HCT116 (cell line): ENCODE data around the gene SLC25A45. TPM values are rescaled to one million over a fixed set of nuclear protein-coding genes. Genes with fewer than 3 reads are reported as not detected.

ENCODE experiments used
- ATAC-seq: fragments of 200-7000 bp; cut with Tn5 transposase; 2 replicates; pipeline ENCODE4 v1.9.1; 2020; ENCODE audit warnings: mild to moderate bottlenecking, moderate library complexity
- BruUV-seq: library from RNA; stranded (reverse); fragments of 400-500 nt; replicated peaks from 2 replicates; lab custom pipeline; 2021; lab: Mats Ljungman, UMichigan
- CTCF ChIA-PET: fragments of 300-600 bp; sonication (Branson Sonifier 250); formaldehyde crosslinking; loops from one replicate; lab custom pipeline; 2021; ENCODE audit warnings: antibody characterized with exemption; lab: Charles Lee
- POLR2A ChIA-PET: fragments of 300-600, 350-600 bp; sonication (Branson Sonifier 250); formaldehyde crosslinking; loops from one replicate; lab custom pipeline; 2021; ENCODE audit warnings: antibody characterized with exemption; lab: Charles Lee
- RAD21 ChIA-PET, 2 experiments: fragments of 300-600 bp; sonication (Branson Sonifier 250); formaldehyde crosslinking; loops; one replicate each; lab custom pipeline; 2023; ENCODE audit warnings: low total read pairs in 2 of 2; ENCODE audit not compliant: uncharacterized antibody in 2 of 2, unreplicated experiment in 2 of 2, low non-redundant PET in 1 of 2; lab: Charles Lee
- DNase-seq: peaks from one replicate; pipeline ENCODE4 v3.0.0-alpha.2; 2010; ENCODE audit warnings: low read depth, low spot score
- H2AFZ ChIP-seq: fragments of 200-600 bp; shearing (Covaris generic), sonication (generic); 2 replicates; pipeline ENCODE4 v1.6.1; 2017; ENCODE audit warnings: low read depth, mixed run types, mixed read lengths, antibody characterized with exemption, low read length; ENCODE audit not compliant: poor library complexity, severe bottlenecking
- H3K27ac ChIP-seq: 2 replicates; pipeline ENCODE4 v1.5.1; 2012; ENCODE audit warnings: low read depth, low read length
- H3K27me3 ChIP-seq: fragments of 200-600 bp; sonication (generic); 2 replicates; pipeline ENCODE4 v1.6.1; 2016; ENCODE audit warnings: mixed run types, low read length, mixed read lengths; ENCODE audit not compliant: insufficient read depth
- H3K36me3 ChIP-seq, 2 experiments: fragments of 200-500 bp in 1 of 2; fragments of 200-600 bp in 1 of 2; sonication (Bioruptor generic) in 1 of 2; sonication (generic) in 1 of 2; 2 replicates each; pipeline versions ENCODE4 v1.5.1 to v1.6.1; 2014 to 2016; ENCODE audit warnings: low read length in 2 of 2, inconsistent platforms in 1 of 2, mixed read lengths in 1 of 2, mixed run types in 1 of 2; ENCODE audit not compliant: insufficient read depth in 2 of 2, control insufficient read depth in 1 of 2
- H3K4me1 ChIP-seq, 2 experiments: fragments of 200-600 bp in 1 of 2; sonication (generic) in 1 of 2; 2 replicates each; pipeline versions ENCODE4 v1.5.1 to v1.6.1; 2012 to 2017; ENCODE audit warnings: low read length in 2 of 2, inconsistent platforms in 1 of 2, mild to moderate bottlenecking in 1 of 2, mixed read lengths in 1 of 2, mixed run types in 1 of 2, moderate library complexity in 1 of 2; ENCODE audit not compliant: insufficient read depth in 2 of 2, control insufficient read depth in 1 of 2
- H3K4me2 ChIP-seq: fragments of 200-600 bp; sonication (generic); 2 replicates; pipeline ENCODE4 v1.6.1; 2017; ENCODE audit warnings: mixed run types, low read length, mixed read lengths
- H3K4me3 ChIP-seq, 2 experiments: fragments of 200-600 bp in 1 of 2; sonication (generic) in 1 of 2; replicated peaks in 1 of 2; 2 replicates each; pipeline ENCODE4 v1.5.1; 2011 to 2016; ENCODE audit warnings: low read length in 2 of 2, control low read depth in 1 of 2, low read depth in 1 of 2, mild to moderate bottlenecking in 1 of 2, mixed read lengths in 1 of 2, mixed run types in 1 of 2
- H3K79me2 ChIP-seq: fragments of 200-600 bp; sonication (generic); 2 replicates; pipeline ENCODE4 v1.6.1; 2017; ENCODE audit warnings: mild to moderate bottlenecking, mixed run types, low read length, moderate library complexity, mixed read lengths; ENCODE audit not compliant: insufficient read depth
- H3K9ac ChIP-seq: fragments of 200-600 bp; sonication (generic); 2 replicates; pipeline ENCODE4 v1.6.1; 2016; ENCODE audit warnings: low read length, mixed read lengths
- H3K9me2 ChIP-seq: fragments of 200-600 bp; sonication (generic), shearing (Covaris generic); 2 replicates; pipeline ENCODE4 v1.6.1; 2017; ENCODE audit warnings: mixed run types, mild to moderate bottlenecking, moderate library complexity; ENCODE audit not compliant: insufficient read depth
- H3K9me3 ChIP-seq, 2 experiments: fragments of 200-500 bp in 1 of 2; fragments of 200-600 bp in 1 of 2; sonication (Bioruptor generic) in 1 of 2; sonication (generic) in 1 of 2; 2 replicates each; pipeline ENCODE4 v1.6.1; 2014 to 2017; ENCODE audit warnings: low read length in 2 of 2, mixed read lengths in 2 of 2, inconsistent platforms in 1 of 2, low read depth in 1 of 2, mild to moderate bottlenecking in 1 of 2, mixed run types in 1 of 2, moderate library complexity in 1 of 2; ENCODE audit not compliant: control insufficient read depth in 1 of 2, insufficient read depth in 1 of 2
- H4K20me1 ChIP-seq: fragments of 200-600 bp; sonication (generic), shearing (Covaris generic); 2 replicates; pipeline ENCODE4 v1.6.1; 2017; ENCODE audit warnings: mixed run types, mild to moderate bottlenecking, moderate library complexity; ENCODE audit not compliant: insufficient read depth
- CEBPB ChIP-seq: IDR thresholded peaks from 2 replicates; pipeline ENCODE4 v1.6.1; 2012; ENCODE audit warnings: low read depth
- EZH2 ChIP-seq: fragments of 200-600 bp; sonication (generic); IDR thresholded peaks from 2 replicates; pipeline ENCODE4 v1.6.1; 2017; ENCODE audit warnings: antibody characterized with exemption, mixed run types
- EZH2phosphoT487 ChIP-seq: fragments of 200-600 bp; IDR thresholded peaks from 2 replicates; pipeline ENCODE4 v1.6.1; 2018; ENCODE audit warnings: antibody characterized with exemption, borderline replicate concordance
- FOSL1 ChIP-seq: IDR thresholded peaks from 2 replicates; pipeline ENCODE4 v1.6.1; 2012; ENCODE audit warnings: low read depth
- JUND ChIP-seq: IDR thresholded peaks from 2 replicates; pipeline ENCODE4 v1.6.1; 2012
- POLR2A ChIP-seq: IDR thresholded peaks from 2 replicates; pipeline ENCODE4 v1.7.0; 2011; ENCODE audit warnings: borderline replicate concordance; ENCODE audit not compliant: insufficient read depth, insufficient read length; ENCODE audit errors: extremely low read depth
- POLR2AphosphoS5 ChIP-seq: IDR thresholded peaks from 2 replicates; pipeline ENCODE4 v1.6.1; 2011; ENCODE audit warnings: mild to moderate bottlenecking, low read depth, low read length, moderate library complexity
- RAD21 ChIP-seq: IDR thresholded peaks from 2 replicates; pipeline ENCODE4 v1.6.1; 2012; ENCODE audit warnings: low read depth, mild to moderate bottlenecking
- TCF7L2 ChIP-seq: IDR thresholded peaks from 2 replicates; pipeline ENCODE4 v1.7.0; 2011; ENCODE audit warnings: borderline replicate concordance, inconsistent platforms; ENCODE audit not compliant: insufficient read depth, insufficient read length; ENCODE audit errors: extremely low read depth
- ZNF274 ChIP-seq: fragments of 200-500 bp; sonication (Bioruptor generic); IDR thresholded peaks from 2 replicates; pipeline ENCODE4 v1.6.1; 2014; ENCODE audit warnings: mild to moderate bottlenecking, low read depth, low read length, inconsistent platforms
- intact Hi-C: fragments of 100-400 bp; cut with micrococcal nuclease; formaldehyde crosslinking; loops from 2 replicates; pipeline ENCODE4 v1.10.0; 2022
- total RNA-seq: library from RNA; stranded (reverse); gene quantifications from one replicate; pipeline ENCODE4 v1.2.1, GENCODE V29; 2021; ENCODE audit not compliant: unreplicated experiment
- TF ChIP-seq, protein P1 (sequence below): IDR thresholded peaks from 2 replicates; pipeline ENCODE4 v1.6.1; 2012; ENCODE audit warnings: low read depth
- TF ChIP-seq, protein P2 (sequence below), 3 experiments: fragments of 200-600 bp in 1 of 3; sonication (generic) in 1 of 3; IDR thresholded peaks in 2 of 3; conservative IDR thresholded peaks in 1 of 3; 2 replicates each; pipeline ENCODE4 v1.5.1; 2012 to 2017; ENCODE audit warnings: low read depth in 2 of 3, low read length in 2 of 3, antibody characterized with exemption in 1 of 3, borderline replicate concordance in 1 of 3, control low read depth in 1 of 3, mild to moderate bottlenecking in 1 of 3, mixed read lengths in 1 of 3, mixed run types in 1 of 3, moderate library complexity in 1 of 3; ENCODE audit not compliant: insufficient read depth in 1 of 3

Gene SLC25A45
- total RNA-seq, 1 experiment from 2014 or later, result 3.9 TPM

DNA sequence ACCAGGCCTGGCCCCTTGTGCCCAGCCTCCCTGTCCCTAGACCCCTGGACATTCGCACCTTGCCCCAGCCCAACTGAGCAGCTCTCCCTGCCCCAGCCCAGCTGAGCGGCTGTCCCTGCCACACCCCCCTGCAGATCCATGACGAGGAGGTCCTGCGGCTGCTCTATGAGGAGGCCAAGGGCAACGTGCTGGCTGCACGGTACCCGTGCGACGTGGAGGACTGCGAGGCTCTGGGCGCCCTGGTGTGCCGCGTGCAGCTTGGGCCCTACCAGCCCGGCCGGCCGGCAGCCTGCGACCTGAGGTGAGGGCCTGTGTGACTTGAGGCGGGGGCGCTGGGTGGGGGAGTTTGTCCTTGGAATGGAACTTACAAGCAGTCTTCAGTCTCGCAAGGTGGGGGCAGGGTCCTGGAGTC, 11.7 kb upstream of the SLC25A45 start:
- DNase-seq, result no peak
- ChIA-PET CTCF (interaction anchor here (1.1 kb wide), 1 partner anchor 23 kb away, joined by 3 read pairs; no protein-coding TSS in a partner anchor), RAD21 (no interaction called here), POLR2A (no interaction called here)
- Histone ChIP-seq H3K4me2 (no peak overlapping the region), H3K27ac (no peak overlapping the region), H3K27me3 (no peaks in the 10 kb centered on the region), H4K20me1 (no peaks in the 10 kb centered on the region), H3K9me3 (no peaks in the 10 kb centered on the region), H3K79me2 (peaks cover 16% of the 10 kb centered on the region; the same call in 1 of the 2 replicates)
- ATAC-seq, result no peak
- no peak for TF ChIP-seq CEBPB
- no peak for TF ChIP-seq TCF7L2
- TF ChIP-seq EZH2, result no peak
- no peak for TF ChIP-seq EZH2phosphoT487
- no peak for TF ChIP-seq RAD21
- no peak for TF ChIP-seq POLR2AphosphoS5
- TF ChIP-seq, protein P1, sequence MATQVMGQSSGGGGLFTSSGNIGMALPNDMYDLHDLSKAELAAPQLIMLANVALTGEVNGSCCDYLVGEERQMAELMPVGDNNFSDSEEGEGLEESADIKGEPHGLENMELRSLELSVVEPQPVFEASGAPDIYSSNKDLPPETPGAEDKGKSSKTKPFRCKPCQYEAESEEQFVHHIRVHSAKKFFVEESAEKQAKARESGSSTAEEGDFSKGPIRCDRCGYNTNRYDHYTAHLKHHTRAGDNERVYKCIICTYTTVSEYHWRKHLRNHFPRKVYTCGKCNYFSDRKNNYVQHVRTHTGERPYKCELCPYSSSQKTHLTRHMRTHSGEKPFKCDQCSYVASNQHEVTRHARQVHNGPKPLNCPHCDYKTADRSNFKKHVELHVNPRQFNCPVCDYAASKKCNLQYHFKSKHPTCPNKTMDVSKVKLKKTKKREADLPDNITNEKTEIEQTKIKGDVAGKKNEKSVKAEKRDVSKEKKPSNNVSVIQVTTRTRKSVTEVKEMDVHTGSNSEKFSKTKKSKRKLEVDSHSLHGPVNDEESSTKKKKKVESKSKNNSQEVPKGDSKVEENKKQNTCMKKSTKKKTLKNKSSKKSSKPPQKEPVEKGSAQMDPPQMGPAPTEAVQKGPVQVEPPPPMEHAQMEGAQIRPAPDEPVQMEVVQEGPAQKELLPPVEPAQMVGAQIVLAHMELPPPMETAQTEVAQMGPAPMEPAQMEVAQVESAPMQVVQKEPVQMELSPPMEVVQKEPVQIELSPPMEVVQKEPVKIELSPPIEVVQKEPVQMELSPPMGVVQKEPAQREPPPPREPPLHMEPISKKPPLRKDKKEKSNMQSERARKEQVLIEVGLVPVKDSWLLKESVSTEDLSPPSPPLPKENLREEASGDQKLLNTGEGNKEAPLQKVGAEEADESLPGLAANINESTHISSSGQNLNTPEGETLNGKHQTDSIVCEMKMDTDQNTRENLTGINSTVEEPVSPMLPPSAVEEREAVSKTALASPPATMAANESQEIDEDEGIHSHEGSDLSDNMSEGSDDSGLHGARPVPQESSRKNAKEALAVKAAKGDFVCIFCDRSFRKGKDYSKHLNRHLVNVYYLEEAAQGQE, result no peak
- no peak for TF ChIP-seq JUND
- TF ChIP-seq ZNF274, result no peak
- TF ChIP-seq, protein P2, sequence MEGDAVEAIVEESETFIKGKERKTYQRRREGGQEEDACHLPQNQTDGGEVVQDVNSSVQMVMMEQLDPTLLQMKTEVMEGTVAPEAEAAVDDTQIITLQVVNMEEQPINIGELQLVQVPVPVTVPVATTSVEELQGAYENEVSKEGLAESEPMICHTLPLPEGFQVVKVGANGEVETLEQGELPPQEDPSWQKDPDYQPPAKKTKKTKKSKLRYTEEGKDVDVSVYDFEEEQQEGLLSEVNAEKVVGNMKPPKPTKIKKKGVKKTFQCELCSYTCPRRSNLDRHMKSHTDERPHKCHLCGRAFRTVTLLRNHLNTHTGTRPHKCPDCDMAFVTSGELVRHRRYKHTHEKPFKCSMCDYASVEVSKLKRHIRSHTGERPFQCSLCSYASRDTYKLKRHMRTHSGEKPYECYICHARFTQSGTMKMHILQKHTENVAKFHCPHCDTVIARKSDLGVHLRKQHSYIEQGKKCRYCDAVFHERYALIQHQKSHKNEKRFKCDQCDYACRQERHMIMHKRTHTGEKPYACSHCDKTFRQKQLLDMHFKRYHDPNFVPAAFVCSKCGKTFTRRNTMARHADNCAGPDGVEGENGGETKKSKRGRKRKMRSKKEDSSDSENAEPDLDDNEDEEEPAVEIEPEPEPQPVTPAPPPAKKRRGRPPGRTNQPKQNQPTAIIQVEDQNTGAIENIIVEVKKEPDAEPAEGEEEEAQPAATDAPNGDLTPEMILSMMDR (IDR thresholded peaks at IDR 0.05 in 2 of 3, conservative IDR thresholded peaks at IDR 0.05 in 1 of 3; ENCODE audit: borderline replicate concordance in 1 of 3, insufficient read depth in 1 of 3, low read depth in 2 of 3, low read length in 2 of 3), result no peak
- TF ChIP-seq POLR2A, result no peak
- no peak for TF ChIP-seq FOSL1
- TF ChIP-seq, all 23 proteins: peak for 0
- H3K36me3 ChIP-seq, result peaks cover 2 to 10% of the 10 kb centered on the region in 2 experiments
- intact Hi-C loops, result no loop called here
- peaks cover 0 to 17% of the 10 kb centered on the region in 2 experiments; a peak in 2 of 4 replicates for H3K4me1 ChIP-seq
- H3K9me2 ChIP-seq, result no peaks in the 10 kb centered on the region
- no peak overlapping the region for H3K4me3 ChIP-seq
- H2AFZ ChIP-seq, result no peak overlapping the region
- H3K9ac ChIP-seq, result no peak overlapping the region
- no TSS peak for BruUV-seq
